KMS-11 (cell line): ENCODE data around the gene FMNL2.

Experiments
- H2AFZ ChIP-seq: fragments of 200-600 bp; sonication (generic); 2 replicates; pipeline ENCODE4 v1.6.1; 2016; ENCODE audit warnings: antibody characterized with exemption, mixed run types, low read depth
- H3K27ac ChIP-seq: fragments of 200-600 bp; sonication (generic); 2 replicates; pipeline ENCODE4 v1.6.1; 2016; ENCODE audit warnings: mild to moderate bottlenecking, mixed run types
- H3K27me3 ChIP-seq: fragments of 200-600 bp; sonication (generic); 2 replicates; pipeline ENCODE4 v1.6.1; 2017; ENCODE audit warnings: mild to moderate bottlenecking, low read depth, mixed run types, moderate library complexity; ENCODE audit not compliant: insufficient read depth
- H3K36me3 ChIP-seq: fragments of 200-600 bp; sonication (generic); 2 replicates; pipeline ENCODE4 v1.6.1; 2017; ENCODE audit warnings: mild to moderate bottlenecking, mixed run types; ENCODE audit not compliant: insufficient read depth
- H3K4me1 ChIP-seq: fragments of 200-600 bp; sonication (generic); 2 replicates; pipeline ENCODE4 v1.6.1; 2016; ENCODE audit warnings: mild to moderate bottlenecking, low read depth, mixed run types; ENCODE audit not compliant: poor library complexity, severe bottlenecking
- H3K4me2 ChIP-seq: fragments of 200-600 bp; sonication (generic); 2 replicates; pipeline ENCODE4 v1.7.0; 2016; ENCODE audit warnings: mild to moderate bottlenecking, mixed run types
- H3K4me3 ChIP-seq: fragments of 200-600 bp; sonication (generic); IDR thresholded peaks from 2 replicates; pipeline ENCODE4 v1.6.1; 2017; ENCODE audit warnings: low read depth, low read length, mixed read lengths; ENCODE audit not compliant: insufficient read depth
- H3K79me2 ChIP-seq: fragments of 200-600 bp; sonication (generic); 2 replicates; pipeline ENCODE4 v1.6.1; 2016; ENCODE audit warnings: low read depth, mixed run types; ENCODE audit not compliant: insufficient read depth
- H3K9ac ChIP-seq: fragments of 200-600 bp; sonication (generic); 2 replicates; pipeline ENCODE4 v1.6.1; 2016; ENCODE audit warnings: mild to moderate bottlenecking, mixed run types
- H4K20me1 ChIP-seq: fragments of 200-600 bp; sonication (generic); 2 replicates; pipeline ENCODE4 v1.6.1; 2016; ENCODE audit warnings: mild to moderate bottlenecking, mixed run types; ENCODE audit not compliant: insufficient read depth
- TF ChIP-seq, protein P1 (sequence below): fragments of 200-600 bp; sonication (generic); conservative IDR thresholded peaks from 2 replicates; pipeline ENCODE4 v1.6.1; 2017; ENCODE audit warnings: low read depth, mild to moderate bottlenecking, antibody characterized with exemption, low read length, moderate library complexity, mixed read lengths

Gene FMNL2

DNA sequence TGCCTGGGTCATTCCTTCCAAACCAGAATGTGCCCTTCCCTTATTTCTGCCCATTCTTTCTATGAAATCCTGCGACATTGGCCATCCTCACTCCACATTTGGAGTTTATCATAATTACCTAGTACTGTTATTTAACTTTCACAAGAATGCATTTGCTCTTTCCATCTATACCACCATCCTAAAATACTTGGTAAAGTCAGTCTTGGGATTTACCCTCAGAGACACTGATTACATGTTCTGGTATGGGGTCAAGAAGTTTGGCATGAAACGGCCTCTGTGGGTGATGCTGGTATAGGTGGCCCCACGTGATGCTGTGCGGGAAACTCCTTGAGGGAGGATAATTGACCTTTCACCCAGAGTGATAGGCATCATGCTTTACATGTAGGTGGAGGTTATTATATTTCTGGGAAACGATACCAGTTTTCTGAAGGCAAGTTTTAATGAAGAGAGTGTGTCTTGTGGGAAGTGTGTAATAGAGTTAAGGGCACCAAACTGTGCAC is 123.5 kb downstream of the FMNL2 start:
- H3K4me1 ChIP-seq = no peaks in the 10 kb centered on the region
- H2AFZ ChIP-seq = no peak overlapping the region
- no peaks in the 10 kb centered on the region for H3K79me2 ChIP-seq
- no peaks in the 10 kb centered on the region for H3K27me3 ChIP-seq
- H3K36me3 ChIP-seq = no peaks in the 10 kb centered on the region
- H3K4me2 ChIP-seq = no peak overlapping the region
- no peaks in the 10 kb centered on the region for H4K20me1 ChIP-seq
- H3K4me3 ChIP-seq = no peak overlapping the region
- no peak overlapping the region for H3K9ac ChIP-seq
- no peak overlapping the region for H3K27ac ChIP-seq
- TF ChIP-seq, protein P1, sequence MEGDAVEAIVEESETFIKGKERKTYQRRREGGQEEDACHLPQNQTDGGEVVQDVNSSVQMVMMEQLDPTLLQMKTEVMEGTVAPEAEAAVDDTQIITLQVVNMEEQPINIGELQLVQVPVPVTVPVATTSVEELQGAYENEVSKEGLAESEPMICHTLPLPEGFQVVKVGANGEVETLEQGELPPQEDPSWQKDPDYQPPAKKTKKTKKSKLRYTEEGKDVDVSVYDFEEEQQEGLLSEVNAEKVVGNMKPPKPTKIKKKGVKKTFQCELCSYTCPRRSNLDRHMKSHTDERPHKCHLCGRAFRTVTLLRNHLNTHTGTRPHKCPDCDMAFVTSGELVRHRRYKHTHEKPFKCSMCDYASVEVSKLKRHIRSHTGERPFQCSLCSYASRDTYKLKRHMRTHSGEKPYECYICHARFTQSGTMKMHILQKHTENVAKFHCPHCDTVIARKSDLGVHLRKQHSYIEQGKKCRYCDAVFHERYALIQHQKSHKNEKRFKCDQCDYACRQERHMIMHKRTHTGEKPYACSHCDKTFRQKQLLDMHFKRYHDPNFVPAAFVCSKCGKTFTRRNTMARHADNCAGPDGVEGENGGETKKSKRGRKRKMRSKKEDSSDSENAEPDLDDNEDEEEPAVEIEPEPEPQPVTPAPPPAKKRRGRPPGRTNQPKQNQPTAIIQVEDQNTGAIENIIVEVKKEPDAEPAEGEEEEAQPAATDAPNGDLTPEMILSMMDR = no peak

DNA sequence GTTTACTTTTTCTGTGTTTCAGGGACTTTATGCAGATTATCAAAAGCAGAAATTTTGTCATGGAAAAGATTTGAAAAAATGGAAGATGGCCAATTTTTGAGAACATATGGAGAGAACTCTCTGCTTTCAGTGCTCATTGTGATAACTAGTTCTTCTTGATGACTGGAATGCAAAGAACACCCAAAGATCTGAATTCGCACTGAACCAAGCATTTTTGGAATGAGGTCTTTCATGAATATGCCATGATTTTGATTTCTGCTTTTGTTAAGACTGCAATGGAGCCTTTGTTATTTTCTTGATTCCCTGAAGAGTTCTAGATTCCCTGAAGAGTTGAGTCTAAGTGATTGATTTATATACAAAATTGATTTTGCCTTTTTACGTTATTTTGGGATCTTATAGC is 124.1 kb downstream of the FMNL2 start:
- no peaks in the 10 kb centered on the region for H3K4me1 ChIP-seq
- no peaks in the 10 kb centered on the region for H3K27me3 ChIP-seq

DNA sequence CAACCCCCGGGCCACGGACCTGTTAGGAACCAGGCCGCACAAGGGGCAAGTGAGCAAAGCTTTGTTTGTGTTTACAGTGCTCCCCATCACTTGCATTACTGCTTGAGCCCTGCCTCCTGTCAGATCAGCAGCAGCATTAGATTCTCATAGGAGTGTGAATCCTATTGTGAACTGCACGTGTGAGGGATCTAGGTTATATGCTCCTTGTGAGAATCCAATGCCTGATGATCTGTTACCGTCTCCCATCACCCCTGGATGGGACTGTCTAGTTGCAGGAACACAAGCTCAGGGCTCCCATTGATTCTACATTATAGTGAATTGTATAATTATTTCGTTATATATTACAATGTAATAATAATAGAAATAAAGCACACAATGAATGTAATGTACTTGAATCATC is 125.6 kb downstream of the FMNL2 start:
- TF ChIP-seq, protein P1 = no peak
- Histone ChIP-seq H3K4me1 (no peaks in the 10 kb centered on the region), H4K20me1 (no peaks in the 10 kb centered on the region), H3K27me3 (no peaks in the 10 kb centered on the region), H3K4me3 (no peak overlapping the region), H2AFZ (no peak overlapping the region), H3K79me2 (no peaks in the 10 kb centered on the region), H3K4me2 (no peak overlapping the region), H3K9ac (no peak overlapping the region), H3K27ac (no peak overlapping the region), H3K36me3 (no peaks in the 10 kb centered on the region)

More for the DNA sequence above, 124.1 kb downstream of the FMNL2 start:
- Histone ChIP-seq H4K20me1 (no peaks in the 10 kb centered on the region), H3K36me3 (no peaks in the 10 kb centered on the region), H3K4me2 (no peak overlapping the region), H3K9ac (no peak overlapping the region), H3K4me3 (no peak overlapping the region), H3K79me2 (no peaks in the 10 kb centered on the region), H3K27ac (no peak overlapping the region), H2AFZ (no peak overlapping the region)
- TF ChIP-seq, protein P1 = no peak

DNA sequence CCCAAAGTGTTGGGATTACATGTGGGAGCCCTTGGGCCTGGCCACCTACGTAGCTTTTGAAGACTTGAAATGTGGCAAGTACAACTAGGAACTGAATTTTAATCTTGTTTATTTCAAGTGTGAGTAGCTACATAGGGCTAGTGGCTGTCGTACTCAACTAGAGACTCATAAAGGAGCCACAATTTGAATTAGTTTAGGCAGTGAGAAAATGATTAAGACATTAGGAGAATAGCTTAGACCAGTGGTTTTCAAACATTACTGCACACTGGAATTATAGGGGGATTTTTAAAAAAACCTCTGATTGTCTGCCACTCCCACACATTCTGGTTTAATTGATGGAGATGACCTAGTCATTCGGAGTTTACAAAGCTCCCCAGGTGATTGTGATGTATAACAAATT is 127.1 kb downstream of the FMNL2 start:
- Histone ChIP-seq H3K27me3 (no peaks in the 10 kb centered on the region), H2AFZ (no peak overlapping the region), H3K27ac (no peak overlapping the region), H4K20me1 (no peaks in the 10 kb centered on the region), H3K79me2 (no peaks in the 10 kb centered on the region), H3K4me1 (no peaks in the 10 kb centered on the region), H3K36me3 (no peaks in the 10 kb centered on the region), H3K4me3 (no peak overlapping the region), H3K9ac (no peak overlapping the region), H3K4me2 (no peak overlapping the region)
- TF ChIP-seq, protein P1 = no peak
